HG03469 (cell line): ENCODE measurements around the gene L1CAM.
"Not testable (repeated sequence)": the region's sequence is repeated elsewhere in the genome, so short reads cannot be mapped to it uniquely, and the experiment has no call there.

ENCODE experiments used
- ATAC-seq: cut with Tn5 transposase; IDR thresholded peaks from one replicate; pipeline ENCODE4 v1.9.1; 2021; ENCODE audit warnings: mild to moderate bottlenecking, moderate library complexity, moderate number of reproducible peaks; ENCODE audit not compliant: unreplicated experiment

Gene L1CAM

GRCh38 chrX:153831429-153832150, 54.4 kb downstream of the L1CAM start:
- no peak for ATAC-seq

- no peak for ATAC-seq
Observed at GRCh38 chrX:153830640-153831428, 55.1 kb downstream of the L1CAM start.

- ATAC-seq: no peak
Observed at GRCh38 chrX:153829799-153830639, 56.0 kb downstream of the L1CAM start, which contains the start of gene PDZD4. Gene PDZD4 (minus strand): TSS chrX:153830544. CDS start chrX:153830298, 246 bp downstream.

- ATAC-seq: no peak
Observed at GRCh38 chrX:153829549-153829798, 56.5 kb downstream of the L1CAM start.

GRCh38 chrX:153828723-153829548, 57.0 kb downstream of the L1CAM start:
- no peak for ATAC-seq

- ATAC-seq: no peak
Observed at GRCh38 chrX:153828308-153828707, 57.7 kb downstream of the L1CAM start.

GRCh38 chrX:153827903-153828302, 58.1 kb downstream of the L1CAM start:
- no peak for ATAC-seq

GRCh38 chrX:153827016-153827415, 59.0 kb downstream of the L1CAM start:
- no peak for ATAC-seq

GRCh38 chrX:153825042-153825441, 60.9 kb downstream of the L1CAM start:
- ATAC-seq: no peak

GRCh38 chrX:153824348-153824747, 61.6 kb downstream of the L1CAM start:
- no peak for ATAC-seq

GRCh38 chrX:153821066-153821465, 64.9 kb downstream of the L1CAM start:
- no peak for ATAC-seq

- no peak for ATAC-seq
Observed at GRCh38 chrX:153820601-153821000, 65.4 kb downstream of the L1CAM start.

GRCh38 chrX:153819384-153820040, 66.5 kb downstream of the L1CAM start:
- no peak for ATAC-seq

- no peak for ATAC-seq
Observed at GRCh38 chrX:153818571-153819383, 67.2 kb downstream of the L1CAM start.

- not testable (repeated sequence) for ATAC-seq
Observed at GRCh38 chrX:153818064-153818463, 67.9 kb downstream of the L1CAM start.

- ATAC-seq: no peak
Observed at GRCh38 chrX:153816831-153817690, 68.9 kb downstream of the L1CAM start.

- no peak for ATAC-seq
Observed at GRCh38 chrX:153814591-153815315, 71.2 kb downstream of the L1CAM start.

- ATAC-seq: no peak
Observed at GRCh38 chrX:153813161-153813560, 72.8 kb downstream of the L1CAM start.
